ENCODE measurements around the gene MORN5.

DNA sequence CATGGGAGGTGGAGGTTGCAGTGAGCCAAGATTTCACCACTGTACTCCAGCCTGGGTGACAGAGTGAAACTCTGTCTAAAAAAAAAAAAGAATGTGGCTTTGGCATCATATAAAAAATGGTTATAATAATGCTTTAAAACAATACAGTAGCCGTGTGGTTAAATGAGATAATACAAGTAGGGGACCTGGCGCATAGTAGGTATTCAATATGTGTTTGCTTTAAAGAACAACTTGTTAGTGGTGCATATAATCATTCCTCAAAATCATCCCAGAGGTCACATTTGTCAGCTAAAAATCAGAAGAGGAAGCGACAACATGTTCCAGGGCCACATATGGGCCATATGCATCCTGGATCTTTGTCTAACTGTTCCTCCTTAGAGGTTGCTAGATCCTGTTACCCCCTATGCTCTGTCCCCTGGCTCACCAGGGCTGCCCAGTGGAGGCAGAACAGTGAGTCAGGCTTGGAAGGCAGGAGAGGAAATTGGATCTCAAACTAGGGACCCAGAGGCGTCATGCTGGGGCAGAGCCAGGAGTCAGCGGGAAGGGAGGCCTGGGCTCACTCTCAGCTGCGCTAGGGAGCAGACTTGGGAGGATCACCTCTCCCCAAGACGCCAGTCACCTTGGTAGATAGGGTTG lies 41.4 kb downstream of the MORN5 start:
- TF ChIP-seq CEBPB (IDR thresholded peaks at IDR 0.05) (no peak), RCOR1 (IDR thresholded peaks at IDR 0.05; ENCODE audit: low read depth, low read length) (no peak), JUNB (IDR thresholded peaks at IDR 0.05) (no peak), RAD21 (conservative IDR thresholded peaks at IDR 0.05 in 1 of 2, IDR thresholded peaks at IDR 0.05 in 1 of 2) (no peak), ZC3H11A (IDR thresholded peaks at IDR 0.05) (no peak), SREBF2 (IDR thresholded peaks at IDR 0.05) (no peak), ZNF302 (CRISPR knock-in tag; IDR thresholded peaks at IDR 0.05) (no peak), TP53 (CRISPR knock-in tag; IDR thresholded peaks at IDR 0.05) (no peak)
- TF ChIP-seq, protein P1, sequence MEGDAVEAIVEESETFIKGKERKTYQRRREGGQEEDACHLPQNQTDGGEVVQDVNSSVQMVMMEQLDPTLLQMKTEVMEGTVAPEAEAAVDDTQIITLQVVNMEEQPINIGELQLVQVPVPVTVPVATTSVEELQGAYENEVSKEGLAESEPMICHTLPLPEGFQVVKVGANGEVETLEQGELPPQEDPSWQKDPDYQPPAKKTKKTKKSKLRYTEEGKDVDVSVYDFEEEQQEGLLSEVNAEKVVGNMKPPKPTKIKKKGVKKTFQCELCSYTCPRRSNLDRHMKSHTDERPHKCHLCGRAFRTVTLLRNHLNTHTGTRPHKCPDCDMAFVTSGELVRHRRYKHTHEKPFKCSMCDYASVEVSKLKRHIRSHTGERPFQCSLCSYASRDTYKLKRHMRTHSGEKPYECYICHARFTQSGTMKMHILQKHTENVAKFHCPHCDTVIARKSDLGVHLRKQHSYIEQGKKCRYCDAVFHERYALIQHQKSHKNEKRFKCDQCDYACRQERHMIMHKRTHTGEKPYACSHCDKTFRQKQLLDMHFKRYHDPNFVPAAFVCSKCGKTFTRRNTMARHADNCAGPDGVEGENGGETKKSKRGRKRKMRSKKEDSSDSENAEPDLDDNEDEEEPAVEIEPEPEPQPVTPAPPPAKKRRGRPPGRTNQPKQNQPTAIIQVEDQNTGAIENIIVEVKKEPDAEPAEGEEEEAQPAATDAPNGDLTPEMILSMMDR (IDR thresholded peaks at IDR 0.05) = no peak
- TF ChIP-seq, protein P2, sequence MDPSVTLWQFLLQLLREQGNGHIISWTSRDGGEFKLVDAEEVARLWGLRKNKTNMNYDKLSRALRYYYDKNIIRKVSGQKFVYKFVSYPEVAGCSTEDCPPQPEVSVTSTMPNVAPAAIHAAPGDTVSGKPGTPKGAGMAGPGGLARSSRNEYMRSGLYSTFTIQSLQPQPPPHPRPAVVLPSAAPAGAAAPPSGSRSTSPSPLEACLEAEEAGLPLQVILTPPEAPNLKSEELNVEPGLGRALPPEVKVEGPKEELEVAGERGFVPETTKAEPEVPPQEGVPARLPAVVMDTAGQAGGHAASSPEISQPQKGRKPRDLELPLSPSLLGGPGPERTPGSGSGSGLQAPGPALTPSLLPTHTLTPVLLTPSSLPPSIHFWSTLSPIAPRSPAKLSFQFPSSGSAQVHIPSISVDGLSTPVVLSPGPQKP (IDR thresholded peaks at IDR 0.05; ENCODE audit: low read depth, low read length) = no peak
- TF ChIP-seq, protein P3, sequence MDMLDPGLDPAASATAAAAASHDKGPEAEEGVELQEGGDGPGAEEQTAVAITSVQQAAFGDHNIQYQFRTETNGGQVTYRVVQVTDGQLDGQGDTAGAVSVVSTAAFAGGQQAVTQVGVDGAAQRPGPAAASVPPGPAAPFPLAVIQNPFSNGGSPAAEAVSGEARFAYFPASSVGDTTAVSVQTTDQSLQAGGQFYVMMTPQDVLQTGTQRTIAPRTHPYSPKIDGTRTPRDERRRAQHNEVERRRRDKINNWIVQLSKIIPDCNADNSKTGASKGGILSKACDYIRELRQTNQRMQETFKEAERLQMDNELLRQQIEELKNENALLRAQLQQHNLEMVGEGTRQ (IDR thresholded peaks at IDR 0.05) = no peak
